Stimulated activated CD8-positive, alpha-beta memory T cell treated with anti-CD3 and anti-CD28 coated beads, Interleukin-15, amount 100 ng/mL, for 24 hours (primary cell): ENCODE data around the gene ZNF620.
A peak's percentile ranks its signal among the peaks of the same experiment; 100 is the strongest.
"Not testable (repeated sequence)": the region's sequence is repeated elsewhere in the genome, so short reads cannot be mapped to it uniquely, and the experiment has no call there.

Experiments used
- DNase-seq: peaks from one replicate; pipeline ENCODE4 v3.0.0-alpha.2; 2020; ENCODE audit warnings: low read depth

Gene ZNF620

GRCh38 chr3:40502034-40502433, 3.8 kb upstream of the ZNF620 start:
- no peak for DNase-seq

- no peak for DNase-seq
These were observed 1.0 kb upstream of the ZNF620 start for GRCh38 chr3:40504636-40505430.

- no peak for DNase-seq
These were observed 5.3 kb downstream of the ZNF620 start for GRCh38 chr3:40511031-40511718.

GRCh38 chr3:40516201-40516600, 10.4 kb downstream of the ZNF620 start:
- DNase-seq = no peak

GRCh38 chr3:40518067-40518466, 12.2 kb downstream of the ZNF620 start:
- DNase-seq = no peak

- DNase-seq = no peak
These were observed 13.0 kb downstream of the ZNF620 start for GRCh38 chr3:40518848-40519247.

GRCh38 chr3:40521254-40521653, 15.4 kb downstream of the ZNF620 start:
- no peak for DNase-seq

- no peak for DNase-seq
These were observed 17.9 kb downstream of the ZNF620 start for GRCh38 chr3:40523781-40524180.

- DNase-seq = no peak
These were observed 18.4 kb downstream of the ZNF620 start for GRCh38 chr3:40524222-40524567.

GRCh38 chr3:40524568-40525285, 18.9 kb downstream of the ZNF620 start, which contains the start of gene ZNF621:
TSS of gene ZNF621 (plus strand) at chr3:40524960. CDS start at chr3:40525841, 881 bp downstream.
- DNase-seq = peak; percentile 65

- no peak for DNase-seq
These were observed 22.6 kb downstream of the ZNF620 start for GRCh38 chr3:40528426-40528825.

GRCh38 chr3:40532252-40532651, 26.4 kb downstream of the ZNF620 start:
- DNase-seq = no peak

GRCh38 chr3:40534283-40534682, 28.4 kb downstream of the ZNF620 start:
- no peak for DNase-seq

GRCh38 chr3:40546816-40547215, 41.0 kb downstream of the ZNF620 start:
- DNase-seq = no peak

- no peak for DNase-seq
These were observed 44.3 kb downstream of the ZNF620 start for GRCh38 chr3:40550167-40550566.

GRCh38 chr3:40557575-40558161, 51.8 kb downstream of the ZNF620 start:
- DNase-seq = no peak

GRCh38 chr3:40562482-40562881, 56.6 kb downstream of the ZNF620 start:
- DNase-seq = not testable (repeated sequence)

GRCh38 chr3:40565629-40566028, 59.8 kb downstream of the ZNF620 start:
- DNase-seq = not testable (repeated sequence)

GRCh38 chr3:40566694-40567093, 60.9 kb downstream of the ZNF620 start:
- DNase-seq = no peak
